ENCODE results near the gene OTOGL.

- TF ChIP-seq CTCF (IDR thresholded peaks at IDR 0.05) (no peak), POLR2AphosphoS5 (IDR thresholded peaks at IDR 0.05) (no peak)
Observed at GRCh38 chr12:80193865-80194264, 94.5 kb downstream of the OTOGL start.

Data from breast epithelium (tissue), 3 donors.